GM18907 (cell line): ENCODE results near the gene ADAM12.

Experiments
- ATAC-seq: cut with Tn5 transposase; IDR thresholded peaks from one replicate; pipeline ENCODE4 v1.9.1; 2021; ENCODE audit warnings: mild to moderate bottlenecking, moderate library complexity; ENCODE audit not compliant: unreplicated experiment

The ADAM12 gene

DNA sequence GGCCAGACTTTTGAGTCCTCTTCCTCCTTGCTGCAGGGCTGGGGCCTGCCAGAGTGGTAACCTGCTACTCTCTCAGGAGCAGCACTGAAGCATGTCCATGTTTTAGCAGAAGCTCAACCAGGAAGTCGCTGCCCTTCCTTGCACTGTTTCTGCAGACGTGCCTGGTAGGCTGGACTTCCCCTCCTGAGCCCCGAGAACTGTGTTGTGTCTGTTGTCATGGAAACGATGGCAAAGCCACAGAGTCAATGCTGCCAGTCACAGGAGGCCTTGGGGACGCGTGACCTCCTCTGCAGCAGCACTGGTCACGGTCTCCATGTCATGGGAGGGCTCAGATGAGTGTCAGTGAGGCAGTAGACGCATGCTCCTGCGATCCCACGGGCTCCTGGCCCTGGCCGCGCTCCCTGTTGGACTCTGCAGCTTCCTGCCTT, 346.5 kb downstream of the ADAM12 start:
- peak; percentile 99 for ATAC-seq

DNA sequence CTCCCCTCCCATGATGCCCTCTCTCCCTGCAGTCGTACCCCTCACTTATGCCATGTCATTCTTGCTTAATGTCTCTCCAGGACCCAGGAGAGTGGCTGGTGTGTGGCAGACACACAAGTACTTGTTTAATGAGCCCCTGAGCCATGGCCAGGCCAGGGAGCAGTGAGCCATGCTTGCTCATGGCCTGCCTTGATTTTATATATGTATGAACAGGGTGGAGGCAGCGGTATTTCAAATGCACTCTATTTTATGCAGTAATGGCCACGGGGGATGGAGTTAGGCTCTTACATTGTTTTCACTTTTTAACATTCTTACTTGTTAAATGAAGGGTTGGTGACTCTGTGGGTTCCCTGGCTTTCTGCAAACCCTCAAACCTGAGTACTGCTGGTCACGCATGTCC, 347.2 kb downstream of the ADAM12 start:
- no peak for ATAC-seq

DNA sequence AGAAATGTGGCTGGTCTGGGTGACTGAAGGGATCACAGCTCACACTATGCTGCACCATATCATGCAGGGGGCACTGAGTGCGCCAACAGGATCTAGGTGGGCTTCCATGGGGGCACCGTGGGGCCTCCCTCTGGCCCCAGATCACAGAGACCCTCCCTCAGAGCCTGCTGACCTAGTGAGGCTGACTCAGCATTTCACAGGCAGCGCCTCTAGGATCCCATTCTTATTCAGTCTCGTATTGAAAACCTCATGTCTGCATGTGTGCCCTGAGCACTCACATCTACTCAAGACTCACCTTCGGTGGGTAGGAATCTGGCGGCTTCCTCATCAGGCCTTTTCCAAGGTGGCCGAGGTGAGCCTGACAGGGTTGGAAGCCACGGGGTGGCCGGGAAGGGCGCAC, 350.3 kb downstream of the ADAM12 start:
- ATAC-seq: no peak

DNA sequence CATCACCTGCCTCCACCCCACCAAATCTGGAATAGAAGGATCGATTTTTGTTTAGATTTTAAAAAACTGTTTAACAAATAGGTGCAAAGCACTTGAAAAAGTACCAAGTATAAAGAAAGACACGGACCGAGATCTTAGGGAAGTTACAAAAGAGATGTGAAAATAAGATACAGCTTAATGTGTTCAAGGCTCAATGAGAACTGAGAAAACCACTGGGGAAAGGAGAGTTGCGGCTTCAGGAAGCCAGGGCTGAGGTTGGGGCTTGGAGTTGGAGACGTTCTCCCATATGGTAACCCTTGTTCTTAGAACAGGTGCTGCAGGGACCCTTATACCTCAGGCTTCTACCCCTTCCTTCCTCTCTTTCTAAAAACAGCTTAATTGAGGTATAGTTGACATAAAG, 351.8 kb downstream of the ADAM12 start:
- no peak for ATAC-seq

DNA sequence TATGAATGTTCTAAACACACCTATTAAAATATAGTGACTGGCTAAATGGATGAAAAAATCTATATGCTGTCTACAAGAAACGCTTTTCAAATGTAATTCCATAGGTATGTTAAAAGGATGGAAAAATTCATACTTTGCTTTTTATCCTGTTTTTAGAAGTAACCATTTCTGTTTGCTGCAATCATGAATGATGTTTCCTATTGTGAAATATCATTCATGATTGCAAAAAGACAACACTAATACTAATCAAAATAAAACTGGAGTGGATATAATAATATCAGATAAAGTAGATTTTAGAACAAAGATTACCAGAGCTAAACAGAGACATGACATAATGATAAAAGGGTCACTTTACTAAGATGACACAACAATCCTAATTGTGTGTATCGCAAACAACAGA, 353.7 kb downstream of the ADAM12 start:
- ATAC-seq: no peak

DNA sequence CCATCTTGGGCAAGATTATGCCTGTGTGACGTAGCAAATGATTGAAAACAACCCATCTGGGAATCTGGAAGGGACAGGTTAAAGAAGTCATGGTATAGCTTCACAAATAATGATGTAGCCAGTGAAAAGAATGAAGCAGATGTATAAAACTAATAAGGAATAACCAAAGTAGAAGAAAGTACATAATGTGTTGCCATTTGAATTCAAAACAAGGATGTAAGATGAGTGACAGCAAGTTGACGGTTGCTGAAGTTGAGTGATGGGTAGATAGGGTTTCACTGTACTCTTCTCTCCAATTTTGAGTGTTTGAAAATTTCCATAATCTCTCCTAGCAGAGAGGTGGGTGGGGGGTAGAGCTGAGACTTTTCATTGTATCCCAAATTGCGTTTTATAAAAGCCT, 358.3 kb downstream of the ADAM12 start:
- ATAC-seq: no peak

DNA sequence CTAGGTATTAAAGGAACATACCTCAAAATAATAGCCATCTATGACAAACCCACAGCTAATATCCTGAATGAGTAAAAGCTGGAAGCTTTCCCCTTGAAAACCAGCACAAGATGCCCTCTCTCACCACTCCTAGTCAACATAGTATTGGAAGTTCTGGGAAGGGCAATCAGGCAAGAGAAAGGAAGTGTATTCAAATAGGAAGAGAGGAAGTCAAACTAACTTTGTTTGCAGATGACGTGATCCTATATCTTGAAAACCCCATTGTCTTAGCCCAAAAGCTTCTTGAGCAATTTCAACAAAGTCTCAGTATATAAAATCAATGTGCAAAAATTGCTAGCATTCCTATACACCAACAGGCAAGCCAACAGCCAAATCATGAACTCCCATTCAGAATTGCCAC, 360.6 kb downstream of the ADAM12 start:
- no peak for ATAC-seq

DNA sequence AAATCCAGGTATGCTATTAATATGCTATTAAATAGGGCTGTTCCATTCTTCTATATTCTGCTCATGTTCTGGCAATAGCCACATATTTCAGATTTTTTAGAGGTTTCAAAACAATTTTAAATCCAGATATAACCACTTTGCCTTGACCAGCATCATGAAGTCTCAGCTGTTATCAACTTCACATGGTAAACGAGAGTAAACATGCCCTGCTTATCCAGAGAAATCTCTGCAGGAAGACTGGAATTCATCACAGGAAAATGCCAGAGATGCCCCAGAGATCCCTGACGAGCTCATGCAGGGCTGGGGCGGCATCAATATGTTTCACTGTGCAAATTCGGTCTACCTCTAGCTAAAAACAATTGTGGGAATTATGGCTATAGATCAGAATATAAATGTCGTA, 365.4 kb downstream of the ADAM12 start:
- no peak for ATAC-seq

DNA sequence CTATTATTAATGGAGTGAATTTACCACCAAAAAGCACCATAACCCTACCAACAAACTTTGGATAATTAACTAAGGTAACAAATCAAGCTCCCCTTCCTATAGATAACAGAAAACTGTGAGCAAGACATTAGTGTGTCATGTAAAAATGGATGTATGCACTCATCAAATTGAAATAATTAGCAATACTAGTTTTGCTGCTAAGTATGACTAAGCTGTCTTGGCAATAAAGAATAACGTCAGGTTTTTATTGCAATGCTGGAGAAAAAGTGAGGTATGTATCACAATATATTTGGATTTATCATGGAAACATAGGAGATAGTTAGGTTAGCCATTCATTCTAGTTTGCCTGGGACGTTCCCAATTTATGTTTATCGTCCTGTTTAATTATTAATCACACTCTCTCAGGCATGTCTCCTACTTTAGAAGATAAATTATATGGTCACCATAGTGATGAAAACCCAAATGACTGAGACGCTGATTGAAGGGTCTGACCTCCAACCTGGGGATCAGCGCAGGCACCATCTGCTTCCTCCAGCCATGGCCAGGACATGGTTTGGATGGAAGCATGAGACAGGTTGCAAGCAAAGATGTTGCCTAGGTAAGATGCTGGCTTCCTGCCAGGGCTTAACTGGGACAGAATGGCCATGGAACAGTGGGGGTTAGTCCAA, 366.3 kb downstream of the ADAM12 start:
- no peak for ATAC-seq

DNA sequence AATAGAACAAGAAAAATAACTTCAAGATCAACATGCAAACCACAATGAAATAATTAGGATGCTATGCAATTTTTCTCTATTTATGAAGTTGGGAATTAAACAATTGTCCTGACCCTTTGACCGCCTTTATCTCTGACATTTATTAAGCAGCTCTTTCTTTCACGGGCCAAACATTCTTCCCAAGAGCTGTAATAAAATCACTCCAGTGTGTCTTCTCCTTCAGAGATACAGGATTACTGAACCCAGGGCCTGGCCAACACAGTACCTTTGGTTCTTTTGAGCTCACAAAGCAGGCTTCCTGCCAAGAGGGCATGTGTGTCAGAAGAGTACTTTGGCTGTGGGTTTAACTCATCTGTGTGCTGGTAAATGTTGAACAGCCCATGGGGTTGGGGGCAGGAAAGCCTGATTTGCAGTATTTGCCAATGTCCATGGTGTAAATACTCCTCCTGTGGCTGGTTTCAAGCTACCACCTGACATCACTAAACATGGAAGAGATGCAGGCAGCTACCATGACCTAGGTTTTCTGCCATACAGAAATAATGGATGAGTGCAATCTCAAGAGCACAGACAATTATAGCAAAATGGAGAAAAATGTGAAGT, 370.2 kb downstream of the ADAM12 start:
- no peak for ATAC-seq

DNA sequence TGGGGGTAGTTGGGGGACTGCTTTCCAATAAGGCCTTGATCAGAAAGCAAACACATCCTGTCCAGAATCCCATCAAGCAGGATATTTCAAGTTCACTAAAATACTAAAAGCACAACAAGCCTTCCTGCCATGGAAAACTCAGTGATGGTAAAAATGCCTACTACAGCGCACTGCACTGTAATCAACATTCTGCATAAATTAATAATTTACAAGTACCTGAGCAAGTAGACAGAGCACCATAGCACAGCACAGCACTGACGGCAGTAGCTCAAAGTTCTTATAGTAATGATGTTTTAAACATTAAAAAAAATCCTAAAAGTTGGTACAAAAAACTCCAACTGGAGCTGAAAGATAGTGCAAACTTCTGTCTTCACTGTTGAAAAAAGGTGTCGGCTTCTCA, 371.4 kb downstream of the ADAM12 start:
- ATAC-seq: no peak

DNA sequence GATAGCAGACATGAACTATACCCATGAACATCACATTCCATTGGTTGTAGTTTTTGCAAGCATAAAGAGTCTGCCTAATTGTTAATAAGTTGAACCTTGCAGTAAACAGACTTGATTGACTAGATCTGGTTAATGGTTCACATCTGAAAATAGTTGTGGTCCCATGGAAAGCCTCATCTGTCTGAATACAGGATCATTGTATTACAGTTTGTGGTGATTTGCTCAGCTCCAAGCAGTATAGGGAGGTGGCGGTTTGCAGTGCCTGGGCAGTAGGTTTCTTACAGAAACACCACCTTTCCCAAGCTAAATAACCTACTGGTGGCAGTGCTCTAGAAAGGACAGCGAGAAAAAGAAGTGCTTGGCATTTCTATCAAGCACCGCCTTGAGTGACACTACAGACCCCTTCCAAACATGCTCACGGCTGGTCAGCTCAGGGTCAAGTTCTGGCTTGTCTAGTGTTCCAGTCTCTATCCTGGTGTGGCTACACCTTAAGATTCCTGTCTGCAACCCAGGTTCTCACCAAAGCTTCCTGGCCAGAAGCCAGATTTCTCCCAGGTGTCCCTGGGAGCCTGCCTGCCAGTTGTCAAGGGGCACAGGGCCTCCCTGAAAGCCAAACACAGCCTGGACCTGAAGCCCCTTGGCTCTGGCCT, 372.0 kb downstream of the ADAM12 start:
- ATAC-seq: no peak

DNA sequence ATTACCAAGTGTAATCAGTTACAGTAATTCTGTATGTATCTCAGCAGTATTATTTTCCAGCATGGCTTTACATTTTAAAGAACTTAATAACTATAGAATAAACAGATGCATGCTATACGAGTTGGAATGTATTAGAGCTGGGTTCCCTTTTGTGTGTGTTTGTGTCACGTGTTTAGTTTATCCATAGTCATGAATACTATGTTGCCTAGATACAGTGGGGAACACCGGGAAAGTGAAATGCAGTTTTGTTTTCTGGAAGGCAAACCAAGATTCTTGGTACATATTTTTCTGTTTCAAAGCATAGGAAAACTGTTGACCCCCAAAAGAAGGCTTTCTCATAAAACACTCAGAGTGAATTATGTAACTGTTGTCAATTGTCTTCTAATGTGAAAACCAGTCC, 372.9 kb downstream of the ADAM12 start:
- ATAC-seq: no peak

DNA sequence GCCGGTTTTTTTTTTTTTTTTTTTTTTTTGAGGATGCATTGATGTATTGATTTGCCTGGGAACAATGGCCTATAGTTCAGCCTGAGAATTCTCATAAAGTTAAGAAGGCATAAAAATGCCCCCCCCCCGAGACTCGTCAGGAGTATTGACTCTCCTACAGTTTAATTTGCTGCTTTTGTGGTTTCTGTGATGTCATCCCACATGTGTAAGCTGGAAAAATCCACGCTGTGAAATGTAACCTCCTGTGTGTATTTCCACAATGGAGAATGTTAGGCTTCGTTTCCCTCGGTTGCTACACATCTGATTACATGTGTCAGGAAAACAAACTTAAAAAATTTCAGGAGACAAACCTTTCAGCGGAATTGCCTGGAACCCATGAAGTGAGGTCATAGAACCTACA, 374.0 kb downstream of the ADAM12 start:
- no peak for ATAC-seq

DNA sequence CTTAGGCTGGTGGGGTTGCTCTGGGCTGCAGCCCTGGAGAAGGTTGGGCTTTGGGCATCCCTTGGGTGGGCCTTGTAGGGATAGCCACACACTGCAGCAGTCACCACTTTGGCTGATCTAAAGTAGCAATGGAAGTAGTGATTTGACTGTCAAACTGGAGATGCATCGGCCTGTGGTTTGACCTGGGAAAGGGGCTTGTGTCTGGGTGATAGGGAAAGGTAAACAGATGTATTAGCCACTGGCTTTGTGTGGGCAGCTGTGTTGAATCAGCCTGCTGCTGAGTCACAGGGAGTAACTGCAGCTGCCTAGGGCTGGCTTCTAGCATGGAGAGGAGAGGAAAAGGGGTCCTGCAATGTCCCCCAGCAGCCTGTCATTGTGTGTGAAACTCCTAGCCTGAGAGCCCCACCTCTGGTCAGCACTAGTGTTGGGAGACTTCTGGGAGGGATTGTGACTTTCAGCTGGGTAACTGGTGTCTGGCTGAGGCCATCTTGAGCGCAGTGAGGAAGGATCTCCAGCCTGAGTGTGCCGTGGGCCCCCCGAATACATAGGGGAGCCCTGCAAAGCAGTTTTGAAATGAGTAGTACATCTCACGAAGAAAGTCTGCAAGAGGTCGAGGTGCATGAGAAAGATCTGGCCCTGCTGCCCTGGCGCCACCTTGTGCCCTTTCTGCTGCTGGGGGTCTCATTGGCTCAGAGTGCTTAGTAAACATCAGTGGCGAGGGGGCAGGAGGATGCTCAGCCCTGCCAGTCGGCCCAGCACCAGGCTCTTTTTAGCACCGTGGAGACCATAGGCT, 374.6 kb downstream of the ADAM12 start:
- ATAC-seq: no peak

DNA sequence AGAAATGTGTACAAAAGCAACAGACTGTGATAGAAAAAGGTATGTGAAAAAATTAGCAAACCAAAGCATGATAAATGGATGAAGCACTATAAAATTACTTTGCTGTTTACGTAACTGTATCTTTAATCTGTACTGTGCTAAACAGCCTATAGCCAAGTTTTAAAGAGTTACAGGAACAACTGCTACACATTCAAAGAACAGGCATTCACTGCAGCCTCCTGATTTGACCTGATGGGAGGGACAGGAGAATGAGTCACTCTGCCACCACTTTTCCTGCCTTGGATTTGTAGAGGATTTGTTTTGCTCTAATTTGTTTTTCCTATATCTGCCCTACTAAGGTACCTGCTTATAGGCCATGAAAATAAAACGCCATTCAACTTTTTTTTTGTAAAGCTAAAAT, 375.8 kb downstream of the ADAM12 start:
- no peak for ATAC-seq

DNA sequence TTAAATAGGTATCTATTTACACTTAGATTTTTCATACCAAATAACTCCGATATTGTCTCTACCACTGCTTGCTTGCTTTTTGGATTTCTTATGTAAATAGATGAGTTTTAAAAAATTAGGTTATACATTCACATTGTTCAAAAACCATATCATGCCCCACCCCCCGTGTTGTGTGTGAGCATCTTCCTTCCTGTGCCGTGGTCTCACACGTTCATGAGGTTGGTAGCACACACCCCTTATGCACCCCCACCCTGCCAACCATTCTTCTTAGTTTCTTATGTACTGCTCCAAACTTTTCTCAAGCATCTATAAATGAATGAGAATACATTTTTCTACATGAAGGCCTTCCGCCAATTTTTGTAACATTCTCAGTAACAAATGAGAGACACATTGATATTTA, 376.3 kb downstream of the ADAM12 start:
- ATAC-seq: no peak

DNA sequence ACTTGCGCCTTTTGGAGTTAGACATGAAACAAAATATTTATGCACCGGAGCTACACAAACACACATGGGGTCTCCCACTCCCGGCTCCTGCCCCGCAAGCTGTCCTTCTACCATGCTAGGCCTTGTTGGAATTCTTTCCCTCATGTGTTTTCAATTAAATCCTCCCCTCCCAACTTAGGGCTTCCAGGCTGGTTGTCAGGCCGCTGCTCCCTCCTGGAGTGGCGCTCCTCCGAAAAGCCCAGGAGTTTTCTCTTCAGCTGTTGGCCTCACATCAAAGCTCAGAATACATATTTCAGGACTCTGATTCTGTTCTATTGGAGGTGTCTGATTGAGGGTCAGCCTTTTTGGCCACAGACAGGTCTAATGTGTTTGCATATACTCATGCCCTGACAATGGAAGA, 378.6 kb downstream of the ADAM12 start:
- no peak for ATAC-seq

DNA sequence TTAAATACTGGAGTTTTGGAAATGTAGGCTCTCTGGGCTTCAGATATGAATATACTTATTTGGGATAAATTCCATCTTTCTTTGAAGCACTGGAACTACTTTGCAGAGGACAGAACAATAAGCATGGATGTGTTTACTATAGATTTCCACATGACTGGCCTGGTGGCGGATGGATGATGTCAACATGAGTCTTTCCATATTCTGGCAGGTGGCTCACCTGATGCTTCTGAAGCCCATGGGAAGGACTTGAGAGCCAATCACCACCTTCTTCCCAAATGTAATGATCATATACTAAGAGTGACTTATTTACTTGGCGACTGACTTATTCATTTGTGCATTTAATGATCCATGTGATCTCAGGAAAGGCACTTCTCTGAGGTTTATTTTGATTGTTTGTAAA, 381.4 kb downstream of the ADAM12 start:
- ATAC-seq: no peak

DNA sequence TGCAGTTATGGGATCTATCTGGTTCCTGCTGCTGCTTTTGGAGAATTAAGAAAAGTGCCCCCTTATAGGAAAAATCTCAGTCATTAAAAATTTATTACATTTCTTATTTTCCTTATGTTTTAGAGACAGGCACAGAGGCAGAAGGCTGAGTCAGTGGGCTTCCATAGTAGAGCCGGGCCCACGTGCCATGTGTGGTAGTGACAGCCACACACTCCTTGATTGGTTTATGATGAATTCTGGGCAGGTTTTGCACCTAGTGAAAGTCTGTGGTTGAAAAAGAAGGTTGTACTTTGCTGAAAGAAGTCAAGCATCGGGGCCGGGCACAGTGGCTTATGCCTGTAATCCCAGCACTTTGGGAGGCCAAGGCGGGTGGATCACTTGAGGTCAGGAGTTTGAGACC, 382.0 kb downstream of the ADAM12 start:
- no peak for ATAC-seq

DNA sequence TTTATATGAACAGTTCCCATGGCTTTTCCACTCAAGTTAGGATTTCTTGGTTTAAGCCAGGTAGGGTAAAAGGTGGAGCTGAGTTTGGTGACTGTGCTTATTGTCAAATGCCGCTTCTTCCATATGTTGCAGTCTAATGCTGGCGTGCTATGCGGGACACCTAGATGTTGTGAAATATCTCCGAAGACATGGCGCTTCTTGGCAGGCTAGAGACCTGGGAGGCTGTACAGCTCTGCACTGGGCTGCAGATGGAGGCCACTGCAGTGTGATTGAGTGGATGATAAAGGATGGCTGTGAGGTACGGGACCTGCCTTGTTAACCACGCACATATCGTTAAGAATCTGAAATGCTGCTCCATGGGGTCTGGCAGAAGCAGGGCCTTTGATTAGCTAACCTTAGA, 383.5 kb downstream of the ADAM12 start:
- no peak for ATAC-seq

DNA sequence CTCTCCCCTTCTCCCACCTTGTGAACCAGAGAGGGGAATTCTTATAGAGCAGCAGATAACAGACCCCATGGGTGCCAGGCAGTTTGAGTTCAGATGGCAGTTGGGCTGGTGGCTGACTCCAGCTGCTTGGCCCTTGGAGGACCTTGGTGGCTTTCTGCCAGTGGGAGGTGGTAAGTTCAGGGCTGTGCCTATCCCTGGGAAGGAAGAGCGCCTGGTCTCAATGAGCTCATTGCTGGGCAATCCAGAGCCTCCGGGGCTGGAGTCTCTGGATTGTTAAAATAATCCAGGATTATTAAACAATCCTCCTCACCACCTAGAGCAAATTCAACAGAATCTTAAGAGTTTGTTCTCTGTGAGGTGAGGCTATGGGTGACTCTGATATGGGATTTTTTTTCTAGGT, 386.7 kb downstream of the ADAM12 start:
- no peak for ATAC-seq
